Measurements from ENCODE around the gene PWWP2B.

- TF ChIP-seq, protein P1, sequence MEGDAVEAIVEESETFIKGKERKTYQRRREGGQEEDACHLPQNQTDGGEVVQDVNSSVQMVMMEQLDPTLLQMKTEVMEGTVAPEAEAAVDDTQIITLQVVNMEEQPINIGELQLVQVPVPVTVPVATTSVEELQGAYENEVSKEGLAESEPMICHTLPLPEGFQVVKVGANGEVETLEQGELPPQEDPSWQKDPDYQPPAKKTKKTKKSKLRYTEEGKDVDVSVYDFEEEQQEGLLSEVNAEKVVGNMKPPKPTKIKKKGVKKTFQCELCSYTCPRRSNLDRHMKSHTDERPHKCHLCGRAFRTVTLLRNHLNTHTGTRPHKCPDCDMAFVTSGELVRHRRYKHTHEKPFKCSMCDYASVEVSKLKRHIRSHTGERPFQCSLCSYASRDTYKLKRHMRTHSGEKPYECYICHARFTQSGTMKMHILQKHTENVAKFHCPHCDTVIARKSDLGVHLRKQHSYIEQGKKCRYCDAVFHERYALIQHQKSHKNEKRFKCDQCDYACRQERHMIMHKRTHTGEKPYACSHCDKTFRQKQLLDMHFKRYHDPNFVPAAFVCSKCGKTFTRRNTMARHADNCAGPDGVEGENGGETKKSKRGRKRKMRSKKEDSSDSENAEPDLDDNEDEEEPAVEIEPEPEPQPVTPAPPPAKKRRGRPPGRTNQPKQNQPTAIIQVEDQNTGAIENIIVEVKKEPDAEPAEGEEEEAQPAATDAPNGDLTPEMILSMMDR (IDR thresholded peaks at IDR 0.05): no peak
- no peak for TF ChIP-seq EP300 (IDR thresholded peaks at IDR 0.05; ENCODE audit: low read depth)
- TF ChIP-seq POLR2A (IDR thresholded peaks at IDR 0.05): no peak
- TF ChIP-seq POLR2AphosphoS5 (IDR thresholded peaks at IDR 0.05): no peak
These were observed 63.1 kb downstream of the PWWP2B start for GRCh38 chr10:132460071-132460470.
